ENCODE data around the gene UST. TPM values are rescaled to one million over a fixed set of nuclear protein-coding genes. Genes with fewer than 3 reads are reported as not detected.
A peak's percentile ranks its signal among the peaks of the same experiment; 100 is the strongest.

UST gene
- total and polyA plus RNA-seq, 3 donors from 2014 or later = 14.9 to 16.0 (median 14.9) TPM

DNA sequence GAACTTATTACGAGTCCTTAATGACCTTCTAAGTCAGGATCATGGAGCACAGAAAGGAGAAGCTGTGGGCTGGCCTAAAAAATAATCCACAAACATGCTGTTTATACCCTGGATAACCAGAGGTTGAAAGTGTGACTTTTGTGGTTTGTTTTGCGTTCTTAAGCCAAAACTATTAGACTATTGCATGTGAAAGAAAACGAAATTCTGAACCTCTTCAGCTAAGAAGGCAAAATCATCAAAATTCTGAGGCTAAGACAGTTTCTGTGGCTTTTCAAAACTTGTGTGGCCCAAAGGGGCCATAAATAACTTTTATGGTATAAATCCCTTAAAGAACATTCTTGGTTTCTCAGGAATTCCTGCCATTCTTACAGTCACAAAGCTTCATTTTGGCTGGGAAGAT lies 251.0 kb downstream of the UST start:
- Histone ChIP-seq H3K27ac (no peak overlapping the region), H3K4me3 (no peak overlapping the region), H3K36me3 (ENCODE audit: low read depth, missing control alignments) (no peaks in the 10 kb centered on the region), H3K27me3 (no peaks in the 10 kb centered on the region), H3K9me3 (no peaks in the 10 kb centered on the region), H3K4me1 (peaks cover 19% of the 10 kb centered on the region)
- 49 to 53% methylated on average over 3 of the region's 3 CpGs for WGBS, 2 donors
- no peak for TF ChIP-seq POLR2A (IDR thresholded peaks at IDR 0.05)
- TF ChIP-seq, protein P1, sequence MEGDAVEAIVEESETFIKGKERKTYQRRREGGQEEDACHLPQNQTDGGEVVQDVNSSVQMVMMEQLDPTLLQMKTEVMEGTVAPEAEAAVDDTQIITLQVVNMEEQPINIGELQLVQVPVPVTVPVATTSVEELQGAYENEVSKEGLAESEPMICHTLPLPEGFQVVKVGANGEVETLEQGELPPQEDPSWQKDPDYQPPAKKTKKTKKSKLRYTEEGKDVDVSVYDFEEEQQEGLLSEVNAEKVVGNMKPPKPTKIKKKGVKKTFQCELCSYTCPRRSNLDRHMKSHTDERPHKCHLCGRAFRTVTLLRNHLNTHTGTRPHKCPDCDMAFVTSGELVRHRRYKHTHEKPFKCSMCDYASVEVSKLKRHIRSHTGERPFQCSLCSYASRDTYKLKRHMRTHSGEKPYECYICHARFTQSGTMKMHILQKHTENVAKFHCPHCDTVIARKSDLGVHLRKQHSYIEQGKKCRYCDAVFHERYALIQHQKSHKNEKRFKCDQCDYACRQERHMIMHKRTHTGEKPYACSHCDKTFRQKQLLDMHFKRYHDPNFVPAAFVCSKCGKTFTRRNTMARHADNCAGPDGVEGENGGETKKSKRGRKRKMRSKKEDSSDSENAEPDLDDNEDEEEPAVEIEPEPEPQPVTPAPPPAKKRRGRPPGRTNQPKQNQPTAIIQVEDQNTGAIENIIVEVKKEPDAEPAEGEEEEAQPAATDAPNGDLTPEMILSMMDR (IDR thresholded peaks at IDR 0.05) = no peak
- no peak for DNase-seq
- intact Hi-C loops (cut with DNase I; ENCODE audit: low total_unique reads) = no loop called here

DNA sequence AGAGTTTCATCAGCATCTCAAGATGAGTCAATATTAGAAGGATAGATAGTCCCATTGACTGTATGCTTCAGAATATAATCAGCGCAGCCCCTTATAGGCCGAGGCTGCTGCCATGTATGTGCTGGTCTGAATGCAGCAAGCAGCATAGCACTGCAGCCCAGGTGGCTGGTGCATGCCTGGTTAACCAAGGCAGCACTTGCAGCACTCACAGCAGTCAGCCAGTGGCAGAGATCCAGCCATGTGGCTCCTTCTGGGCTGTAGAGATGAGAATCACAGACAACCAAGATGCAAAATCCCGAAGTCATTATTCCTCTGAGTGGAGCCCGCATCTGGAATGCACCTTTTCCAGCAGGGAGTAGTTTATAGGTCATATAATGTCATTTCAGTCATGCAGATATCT lies 251.9 kb downstream of the UST start:
- 79 to 86% methylated on average over 4 of the region's 4 CpGs for WGBS, 2 donors
- Histone ChIP-seq H3K9me3 (no peaks in the 10 kb centered on the region), H3K4me1 (peaks cover 19% of the 10 kb centered on the region), H3K36me3 (ENCODE audit: low read depth, missing control alignments) (no peaks in the 10 kb centered on the region), H3K27ac (no peak overlapping the region), H3K4me3 (no peak overlapping the region), H3K27me3 (no peaks in the 10 kb centered on the region)
- TF ChIP-seq, protein P1 (IDR thresholded peaks at IDR 0.05) = no peak
- no peak for TF ChIP-seq POLR2A (IDR thresholded peaks at IDR 0.05)
- peak; percentile 21 for DNase-seq
- intact Hi-C loops (cut with DNase I; ENCODE audit: low total_unique reads) = no loop called here

DNA sequence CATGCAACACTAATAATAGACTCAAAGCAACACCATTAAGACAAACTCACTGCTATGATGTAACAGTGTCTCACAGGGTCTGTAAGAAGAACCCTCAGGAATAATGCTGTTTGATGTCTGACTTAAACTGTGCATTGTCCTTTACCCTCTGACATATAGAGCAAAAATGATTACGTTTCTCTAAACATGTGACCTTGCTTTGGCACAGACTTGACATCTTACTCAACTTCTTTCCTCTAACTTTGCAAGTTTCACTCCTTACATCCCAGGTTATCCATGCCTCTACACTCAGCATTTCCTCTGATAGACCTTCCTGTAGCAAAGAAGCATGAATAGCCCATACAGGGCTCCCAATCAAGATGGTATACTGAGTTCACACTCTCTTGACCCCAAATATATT lies 252.7 kb downstream of the UST start:
- Histone ChIP-seq H3K27ac (peak overlapping the region in 1 of 2 donors; percentile 25), H3K27me3 (no peaks in the 10 kb centered on the region), H3K36me3 (ENCODE audit: low read depth, missing control alignments) (no peaks in the 10 kb centered on the region), H3K4me3 (no peak overlapping the region), H3K4me1 (peaks cover 19% of the 10 kb centered on the region), H3K9me3 (no peaks in the 10 kb centered on the region)
- intact Hi-C loops (cut with DNase I; ENCODE audit: low total_unique reads) = no loop called here
- no peak for DNase-seq
- 26 to 52% methylated on average over 1 of the region's 1 CpG for WGBS, 2 donors
- no peak for TF ChIP-seq POLR2A (IDR thresholded peaks at IDR 0.05)

DNA sequence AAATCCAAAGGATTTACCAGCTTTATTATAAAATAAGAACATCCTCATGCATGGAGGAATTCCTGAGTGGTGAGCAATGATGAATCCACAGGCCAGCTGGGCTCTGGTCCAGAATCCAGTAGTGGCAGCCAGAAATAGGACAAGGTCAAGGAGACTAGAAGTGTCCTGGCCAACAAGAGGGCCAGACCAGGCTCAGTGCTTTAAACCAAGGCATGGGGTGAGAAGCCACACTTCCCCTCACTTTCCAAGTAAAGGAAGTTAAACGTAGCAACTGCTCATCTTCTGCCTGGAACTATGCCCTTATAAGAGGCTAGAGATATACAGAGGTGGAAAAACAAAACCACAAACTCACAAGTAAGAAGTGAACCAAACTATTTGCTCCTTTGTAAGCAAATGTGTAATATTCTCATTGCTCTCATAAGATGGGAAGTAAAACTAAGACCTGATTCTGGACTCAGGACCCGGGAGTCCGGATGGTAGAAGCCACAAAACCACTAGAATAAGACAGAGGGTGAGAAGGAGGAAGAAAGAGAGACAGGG lies 253.2 kb downstream of the UST start:
- TF ChIP-seq, protein P1 (IDR thresholded peaks at IDR 0.05) = no peak
- TF ChIP-seq POLR2A (IDR thresholded peaks at IDR 0.05) = no peak
- intact Hi-C loops (cut with DNase I; ENCODE audit: low total_unique reads) = no loop called here
- Histone ChIP-seq H3K27ac (peak overlapping the region in 1 of 2 donors; percentile 25), H3K4me1 (peaks cover 19% of the 10 kb centered on the region), H3K36me3 (ENCODE audit: low read depth, missing control alignments) (no peaks in the 10 kb centered on the region), H3K9me3 (no peaks in the 10 kb centered on the region), H3K4me3 (no peak overlapping the region), H3K27me3 (no peaks in the 10 kb centered on the region)
- DNase-seq = peak; percentile 90
- WGBS, 2 donors = 47 to 49% methylated on average over 3 of the region's 3 CpGs

DNA sequence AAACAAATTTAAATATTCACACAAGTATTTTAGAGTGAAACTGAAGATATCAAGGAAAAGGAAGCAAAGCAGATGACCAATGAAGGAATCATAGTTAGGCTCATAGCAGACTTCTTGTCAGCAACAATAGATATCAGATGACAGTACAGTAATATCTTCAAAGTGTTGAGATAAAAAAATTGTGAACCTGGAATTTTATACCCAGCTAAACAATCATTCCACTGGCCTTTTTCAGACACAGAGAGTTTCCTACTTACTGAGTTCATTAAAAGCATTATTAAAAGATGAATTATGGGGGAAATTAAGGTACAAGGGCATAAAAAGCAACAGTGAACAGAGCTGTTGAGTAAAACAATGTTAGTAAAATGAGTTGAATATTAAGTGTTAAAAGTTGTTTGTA lies 254.6 kb downstream of the UST start:
- no peaks in the 10 kb centered on the region for H3K36me3 ChIP-seq (ENCODE audit: low read depth, missing control alignments)
- DNase-seq = no peak
- H3K4me3 ChIP-seq = no peak overlapping the region
- no peaks in the 10 kb centered on the region for H3K27me3 ChIP-seq
- TF ChIP-seq POLR2A (IDR thresholded peaks at IDR 0.05) = no peak
- TF ChIP-seq, protein P1 (IDR thresholded peaks at IDR 0.05) = no peak
- H3K27ac ChIP-seq = no peak overlapping the region
- peaks cover 19% of the 10 kb centered on the region for H3K4me1 ChIP-seq
- H3K9me3 ChIP-seq = no peaks in the 10 kb centered on the region
- intact Hi-C loops (cut with DNase I; ENCODE audit: low total_unique reads) = no loop called here
